ENCODE data around the gene BAIAP2.

The BAIAP2 gene

GRCh38 chr17:81037798-81038733 is 3.1 kb downstream of the BAIAP2 start:
- DNase-seq = no peak

- DNase-seq = no peak
Measured at GRCh38 chr17:81039096-81039495, 4.1 kb downstream of the BAIAP2 start.

GRCh38 chr17:81039854-81040758 is 5.2 kb downstream of the BAIAP2 start:
- no peak for DNase-seq

GRCh38 chr17:81040791-81041337 is 5.9 kb downstream of the BAIAP2 start:
- no peak for DNase-seq

GRCh38 chr17:81042606-81043005 is 7.7 kb downstream of the BAIAP2 start:
- no peak for DNase-seq

- DNase-seq = no peak
Measured at GRCh38 chr17:81043319-81043724, 8.4 kb downstream of the BAIAP2 start.

- DNase-seq = no peak
Measured at GRCh38 chr17:81043725-81044427, 8.9 kb downstream of the BAIAP2 start.

- DNase-seq = no peak
Measured at GRCh38 chr17:81044428-81044763, 9.4 kb downstream of the BAIAP2 start.

GRCh38 chr17:81044764-81045589 is 10.0 kb downstream of the BAIAP2 start:
- DNase-seq = no peak

GRCh38 chr17:81045590-81046095 is 10.7 kb downstream of the BAIAP2 start:
- DNase-seq = no peak

GRCh38 chr17:81046132-81046769 is 11.3 kb downstream of the BAIAP2 start:
- DNase-seq = no peak

GRCh38 chr17:81046770-81047359 is 11.9 kb downstream of the BAIAP2 start:
- no peak for DNase-seq

GRCh38 chr17:81048827-81049371 is 13.9 kb downstream of the BAIAP2 start:
- no peak for DNase-seq

GRCh38 chr17:81049372-81049911 is 14.5 kb downstream of the BAIAP2 start:
- DNase-seq = no peak

- no peak for DNase-seq
Measured at GRCh38 chr17:81049973-81050551, 15.1 kb downstream of the BAIAP2 start.

- no peak for DNase-seq
Measured at GRCh38 chr17:81050645-81051625, 16.0 kb downstream of the BAIAP2 start.

GRCh38 chr17:81052199-81052997 is 17.4 kb downstream of the BAIAP2 start:
- DNase-seq = no peak
